Measurements from ENCODE around the gene SHISA7.

The SHISA7 gene

GRCh38 chr19:55446060-55446459 is 3.0 kb upstream of the SHISA7 start:
- no peak for DNase-seq (ENCODE audit: low read depth in 2 of 2)

- no peak for DNase-seq (ENCODE audit: low read depth in 2 of 2)
Measured at GRCh38 chr19:55444646-55445045, 1.5 kb upstream of the SHISA7 start.

GRCh38 chr19:55443824-55444480 is 852 bp upstream of the SHISA7 start:
- DNase-seq (ENCODE audit: low read depth in 2 of 2): no peak

GRCh38 chr19:55442372-55442961 is 633 bp downstream of the SHISA7 start:
- no peak for DNase-seq (ENCODE audit: low read depth in 2 of 2)

GRCh38 chr19:55441692-55442321 is 1.3 kb downstream of the SHISA7 start:
- no peak for DNase-seq (ENCODE audit: low read depth in 2 of 2)

GRCh38 chr19:55441319-55441691 is 1.8 kb downstream of the SHISA7 start:
- DNase-seq (ENCODE audit: low read depth in 2 of 2): no peak

- no peak for DNase-seq (ENCODE audit: low read depth in 2 of 2)
Measured at GRCh38 chr19:55440411-55441105, 2.5 kb downstream of the SHISA7 start.

- DNase-seq (ENCODE audit: low read depth in 2 of 2): no peak
Measured at GRCh38 chr19:55439052-55439451, 4.0 kb downstream of the SHISA7 start.

- no peak for DNase-seq (ENCODE audit: low read depth in 2 of 2)
Measured at GRCh38 chr19:55437410-55437809, 5.7 kb downstream of the SHISA7 start.

GRCh38 chr19:55436847-55437246 is 6.3 kb downstream of the SHISA7 start:
- no peak for DNase-seq (ENCODE audit: low read depth in 2 of 2)

GRCh38 chr19:55435020-55435419 is 8.1 kb downstream of the SHISA7 start:
- no peak for DNase-seq (ENCODE audit: low read depth in 2 of 2)

GRCh38 chr19:55434356-55434919 is 8.7 kb downstream of the SHISA7 start:
- DNase-seq (ENCODE audit: low read depth in 2 of 2): no peak

- no peak for DNase-seq (ENCODE audit: low read depth in 2 of 2)
Measured at GRCh38 chr19:55433292-55433691, 9.8 kb downstream of the SHISA7 start.

- no peak for DNase-seq (ENCODE audit: low read depth in 2 of 2)
Measured at GRCh38 chr19:55432241-55432959, 10.7 kb downstream of the SHISA7 start.

GRCh38 chr19:55431183-55431582 is 11.9 kb downstream of the SHISA7 start:
- DNase-seq (ENCODE audit: low read depth in 2 of 2): no peak

- no peak for DNase-seq (ENCODE audit: low read depth in 2 of 2)
Measured at GRCh38 chr19:55426042-55426441, 17.1 kb downstream of the SHISA7 start.

- no peak for DNase-seq (ENCODE audit: low read depth in 2 of 2)
Measured at GRCh38 chr19:55424518-55424917, 18.6 kb downstream of the SHISA7 start.

- DNase-seq (ENCODE audit: low read depth in 2 of 2): no peak
Measured at GRCh38 chr19:55423225-55424005, 19.7 kb downstream of the SHISA7 start.

- DNase-seq (ENCODE audit: low read depth in 2 of 2): peak in 1 of 2 donors; percentile 6
Measured at GRCh38 chr19:55421281-55421680, 21.8 kb downstream of the SHISA7 start.

GRCh38 chr19:55419624-55420236 is 23.4 kb downstream of the SHISA7 start:
- no peak for DNase-seq (ENCODE audit: low read depth in 2 of 2)

Data from activated CD8-positive, alpha-beta memory T cell treated with anti-CD3 and anti-CD28 coated beads for 4 hours (primary cell).